Measurements from ENCODE around the gene CDK19.

DNA sequence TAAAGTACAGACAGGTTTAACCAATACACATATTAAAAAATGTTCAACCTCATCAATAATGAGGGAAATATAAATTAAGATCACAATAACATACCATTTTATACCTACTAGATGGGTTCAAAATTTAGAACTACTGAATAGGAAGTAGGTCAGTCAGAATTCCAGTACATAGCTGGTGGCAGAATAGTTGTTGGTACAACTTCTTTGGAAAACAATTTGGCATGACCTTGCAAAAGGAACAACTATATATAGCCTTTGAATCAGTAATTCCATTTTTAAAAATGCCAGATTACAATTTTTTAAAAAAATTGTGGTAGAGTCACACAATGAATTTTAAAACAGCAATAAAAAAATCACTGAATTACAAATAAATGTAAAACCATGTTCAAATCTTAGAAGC is 165.6 kb downstream of the CDK19 start:
- TF ChIP-seq POLR2A (IDR thresholded peaks at IDR 0.05), result no peak
- TF ChIP-seq, protein P1, sequence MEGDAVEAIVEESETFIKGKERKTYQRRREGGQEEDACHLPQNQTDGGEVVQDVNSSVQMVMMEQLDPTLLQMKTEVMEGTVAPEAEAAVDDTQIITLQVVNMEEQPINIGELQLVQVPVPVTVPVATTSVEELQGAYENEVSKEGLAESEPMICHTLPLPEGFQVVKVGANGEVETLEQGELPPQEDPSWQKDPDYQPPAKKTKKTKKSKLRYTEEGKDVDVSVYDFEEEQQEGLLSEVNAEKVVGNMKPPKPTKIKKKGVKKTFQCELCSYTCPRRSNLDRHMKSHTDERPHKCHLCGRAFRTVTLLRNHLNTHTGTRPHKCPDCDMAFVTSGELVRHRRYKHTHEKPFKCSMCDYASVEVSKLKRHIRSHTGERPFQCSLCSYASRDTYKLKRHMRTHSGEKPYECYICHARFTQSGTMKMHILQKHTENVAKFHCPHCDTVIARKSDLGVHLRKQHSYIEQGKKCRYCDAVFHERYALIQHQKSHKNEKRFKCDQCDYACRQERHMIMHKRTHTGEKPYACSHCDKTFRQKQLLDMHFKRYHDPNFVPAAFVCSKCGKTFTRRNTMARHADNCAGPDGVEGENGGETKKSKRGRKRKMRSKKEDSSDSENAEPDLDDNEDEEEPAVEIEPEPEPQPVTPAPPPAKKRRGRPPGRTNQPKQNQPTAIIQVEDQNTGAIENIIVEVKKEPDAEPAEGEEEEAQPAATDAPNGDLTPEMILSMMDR (IDR thresholded peaks at IDR 0.05), result no peak
